Nephron progenitor cell (in vitro differentiated cells): Measurements from ENCODE around the gene KCNK1.

Experiments
- DNase-seq: peaks from one replicate; pipeline ENCODE4 v3.0.0; 2021
- H3K27ac Mint-ChIP-seq: 2 replicates; pipeline ENCODE4 v1.8.0; 2021; ENCODE audit warnings: mild to moderate bottlenecking, moderate library complexity, mixed read lengths
- H3K27me3 Mint-ChIP-seq: 2 replicates; pipeline ENCODE4 v1.8.0; 2021; ENCODE audit warnings: mild to moderate bottlenecking, low read depth, mixed read lengths; ENCODE audit not compliant: poor library complexity
- H3K36me3 Mint-ChIP-seq: 2 replicates; pipeline ENCODE4 v1.8.0; 2021; ENCODE audit warnings: low read depth, mixed read lengths
- H3K4me1 Mint-ChIP-seq: 2 replicates; pipeline ENCODE4 v1.8.0; 2021; ENCODE audit warnings: mixed read lengths
- H3K4me3 Mint-ChIP-seq: 2 replicates; pipeline ENCODE4 v1.8.0; 2021; ENCODE audit warnings: mild to moderate bottlenecking, moderate library complexity, mixed read lengths
- H3K9me3 Mint-ChIP-seq: 2 replicates; pipeline ENCODE4 v1.8.0; 2021; ENCODE audit warnings: mild to moderate bottlenecking, moderate library complexity, mixed read lengths
- CTCF ChIP-seq: fragments of 200-600 bp; sonication (generic); IDR thresholded peaks from 2 replicates; pipeline ENCODE4 v1.5.0; 2021; ENCODE audit warnings: antibody characterized with exemption

The KCNK1 gene

GRCh38 chr1:233673261-233673946 is 59.5 kb downstream of the KCNK1 start:
- H3K36me3 Mint-ChIP-seq = no peaks in the 10 kb centered on the region
- H3K4me1 Mint-ChIP-seq = peaks cover 5% of the 10 kb centered on the region
- peaks cover under 1% of the 10 kb centered on the region for H3K27me3 Mint-ChIP-seq
- TF ChIP-seq CTCF = no peak
- DNase-seq = no peak
- H3K27ac Mint-ChIP-seq = no peak overlapping the region
- peaks cover 13% of the 10 kb centered on the region for H3K9me3 Mint-ChIP-seq
- H3K4me3 Mint-ChIP-seq = no peak overlapping the region

DNA sequence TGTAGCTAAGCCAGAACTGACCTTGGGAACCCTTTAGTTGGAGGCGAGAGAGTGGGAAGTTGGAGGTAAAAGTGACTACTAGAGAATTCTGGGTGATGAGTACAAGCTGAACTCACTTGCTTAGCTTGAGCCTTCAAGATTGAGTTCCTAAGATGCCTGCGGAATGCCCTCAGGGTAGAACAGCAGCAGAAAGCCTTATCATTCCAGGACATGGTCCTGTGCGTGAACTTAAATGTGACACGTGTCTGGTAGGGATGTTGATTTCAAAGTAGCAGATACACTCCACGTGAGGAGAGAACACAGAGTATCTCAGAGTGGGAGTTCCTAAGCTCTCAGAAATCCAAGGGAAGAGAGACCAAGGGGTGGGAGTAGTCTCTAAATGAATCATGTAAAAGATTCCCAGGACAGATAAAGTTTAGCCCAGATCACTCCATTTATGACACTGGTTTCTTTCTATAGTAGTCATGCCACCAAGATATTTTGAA is 60.1 kb downstream of the KCNK1 start:
- Mint-ChIP-seq H3K4me3 (no peak overlapping the region), H3K9me3 (peaks cover 13% of the 10 kb centered on the region)

GRCh38 chr1:233675446-233675845 is 61.5 kb downstream of the KCNK1 start:
- H3K27me3 Mint-ChIP-seq = peaks cover 5% of the 10 kb centered on the region
- H3K36me3 Mint-ChIP-seq = no peaks in the 10 kb centered on the region
- TF ChIP-seq CTCF = no peak
- no peak overlapping the region for H3K4me3 Mint-ChIP-seq
- DNase-seq = no peak
- H3K27ac Mint-ChIP-seq = no peak overlapping the region
- peaks cover 18% of the 10 kb centered on the region for H3K4me1 Mint-ChIP-seq
- peaks cover 9% of the 10 kb centered on the region for H3K9me3 Mint-ChIP-seq

More for the DNA sequence above, 60.1 kb downstream of the KCNK1 start:
- H3K27me3 Mint-ChIP-seq = peaks cover 5% of the 10 kb centered on the region
- no peak for TF ChIP-seq CTCF
- DNase-seq = no peak
- no peak overlapping the region for H3K27ac Mint-ChIP-seq
- peaks cover 5% of the 10 kb centered on the region for H3K4me1 Mint-ChIP-seq
- H3K36me3 Mint-ChIP-seq = no peaks in the 10 kb centered on the region

GRCh38 chr1:233675893-233676292 is 62.0 kb downstream of the KCNK1 start:
- H3K36me3 Mint-ChIP-seq = no peaks in the 10 kb centered on the region
- peaks cover 5% of the 10 kb centered on the region for H3K27me3 Mint-ChIP-seq
- peaks cover 9% of the 10 kb centered on the region for H3K9me3 Mint-ChIP-seq
- TF ChIP-seq CTCF = no peak
- H3K4me1 Mint-ChIP-seq = peaks cover 22% of the 10 kb centered on the region
- H3K4me3 Mint-ChIP-seq = no peak overlapping the region
- no peak for DNase-seq
- H3K27ac Mint-ChIP-seq = no peak overlapping the region

- Mint-ChIP-seq H3K9me3 (peaks cover 9% of the 10 kb centered on the region), H3K4me3 (no peak overlapping the region), H3K36me3 (no peaks in the 10 kb centered on the region), H3K27ac (peak overlapping the region; percentile 8), H3K27me3 (peaks cover 5% of the 10 kb centered on the region), H3K4me1 (peaks cover 29% of the 10 kb centered on the region)
- no peak for DNase-seq
- TF ChIP-seq CTCF = no peak
Measured at GRCh38 chr1:233677690-233678354, 63.9 kb downstream of the KCNK1 start.
